ENCODE measurements around the gene VPS33B.

DNA sequence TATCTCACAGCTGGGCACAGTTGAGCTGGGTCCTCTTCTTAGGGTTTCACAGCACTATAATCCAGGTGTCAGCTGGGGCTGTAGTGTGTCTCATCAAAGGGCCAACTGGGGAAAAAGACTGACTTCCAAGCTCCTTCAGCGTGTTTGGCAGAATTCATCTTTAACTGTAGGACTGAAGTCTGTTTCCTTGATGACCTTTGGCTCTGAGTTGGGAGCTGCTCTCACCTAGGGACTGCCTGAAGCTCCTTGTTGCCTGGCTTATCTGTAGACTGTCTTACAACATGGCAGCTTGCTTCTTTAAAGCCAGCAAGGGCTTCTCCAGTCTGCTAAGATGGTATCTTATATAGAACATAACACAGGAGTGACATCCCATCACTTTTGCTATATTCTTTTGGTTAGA lies 5.3 kb upstream of the VPS33B start:
- TF ChIP-seq, protein P1, sequence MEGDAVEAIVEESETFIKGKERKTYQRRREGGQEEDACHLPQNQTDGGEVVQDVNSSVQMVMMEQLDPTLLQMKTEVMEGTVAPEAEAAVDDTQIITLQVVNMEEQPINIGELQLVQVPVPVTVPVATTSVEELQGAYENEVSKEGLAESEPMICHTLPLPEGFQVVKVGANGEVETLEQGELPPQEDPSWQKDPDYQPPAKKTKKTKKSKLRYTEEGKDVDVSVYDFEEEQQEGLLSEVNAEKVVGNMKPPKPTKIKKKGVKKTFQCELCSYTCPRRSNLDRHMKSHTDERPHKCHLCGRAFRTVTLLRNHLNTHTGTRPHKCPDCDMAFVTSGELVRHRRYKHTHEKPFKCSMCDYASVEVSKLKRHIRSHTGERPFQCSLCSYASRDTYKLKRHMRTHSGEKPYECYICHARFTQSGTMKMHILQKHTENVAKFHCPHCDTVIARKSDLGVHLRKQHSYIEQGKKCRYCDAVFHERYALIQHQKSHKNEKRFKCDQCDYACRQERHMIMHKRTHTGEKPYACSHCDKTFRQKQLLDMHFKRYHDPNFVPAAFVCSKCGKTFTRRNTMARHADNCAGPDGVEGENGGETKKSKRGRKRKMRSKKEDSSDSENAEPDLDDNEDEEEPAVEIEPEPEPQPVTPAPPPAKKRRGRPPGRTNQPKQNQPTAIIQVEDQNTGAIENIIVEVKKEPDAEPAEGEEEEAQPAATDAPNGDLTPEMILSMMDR (IDR thresholded peaks at IDR 0.05; ENCODE audit: low read depth, low read length): no peak
- TF ChIP-seq EZH2phosphoT487 (IDR thresholded peaks at IDR 0.05; ENCODE audit: low read depth): no peak
